ENCODE data around the gene ZNRF4. TPM values are rescaled to one million over a fixed set of nuclear protein-coding genes. Genes with fewer than 3 reads are reported as not detected.
"Not testable (repeated sequence)": the region's sequence is repeated elsewhere in the genome, so short reads cannot be mapped to it uniquely, and the experiment has no call there.

ZNRF4 gene
- total RNA-seq, 2 experiments from 2014 or later: not detected

GRCh38 chr19:5434970-5435641 is 20.1 kb upstream of the ZNRF4 start:
- ATAC-seq (ENCODE audit: low read depth) (no peak), DNase-seq (no peak)
- no peak overlapping the region for H3K4me3 Mint-ChIP-seq
- H3K27ac Mint-ChIP-seq: no peak overlapping the region
- H3K27me3 Mint-ChIP-seq: peaks cover 17% of the 10 kb centered on the region
- H3K36me3 Mint-ChIP-seq: no peaks in the 10 kb centered on the region
- H3K9me3 Mint-ChIP-seq: peaks cover 1% of the 10 kb centered on the region
- POLR2A ChIA-PET: no interaction called here
- H3K4me1 Mint-ChIP-seq: no peaks in the 10 kb centered on the region

- DNase-seq (no peak), ATAC-seq (ENCODE audit: low read depth) (no peak)
- POLR2A ChIA-PET: no interaction called here
- no peak overlapping the region for H3K27ac Mint-ChIP-seq
- H3K4me1 Mint-ChIP-seq: no peaks in the 10 kb centered on the region
- H3K36me3 Mint-ChIP-seq: no peaks in the 10 kb centered on the region
- no peak overlapping the region for H3K4me3 Mint-ChIP-seq
- peaks cover 17% of the 10 kb centered on the region for H3K27me3 Mint-ChIP-seq
- H3K9me3 Mint-ChIP-seq: peaks cover 1% of the 10 kb centered on the region
These were observed 19.6 kb upstream of the ZNRF4 start for GRCh38 chr19:5435642-5436017.

- Mint-ChIP-seq H3K27me3 (peaks cover 17% of the 10 kb centered on the region), H3K9me3 (peaks cover 1% of the 10 kb centered on the region), H3K36me3 (no peaks in the 10 kb centered on the region), H3K4me3 (no peak overlapping the region), H3K27ac (no peak overlapping the region), H3K4me1 (no peaks in the 10 kb centered on the region)
- DNase-seq: no peak
- no peak for ATAC-seq (ENCODE audit: low read depth)
- POLR2A ChIA-PET: no interaction called here
These were observed 18.9 kb upstream of the ZNRF4 start for GRCh38 chr19:5436106-5436947.

- Mint-ChIP-seq H3K27ac (no peak overlapping the region), H3K4me3 (no peak overlapping the region), H3K4me1 (no peaks in the 10 kb centered on the region), H3K36me3 (no peaks in the 10 kb centered on the region), H3K27me3 (peaks cover 17% of the 10 kb centered on the region), H3K9me3 (peaks cover 1% of the 10 kb centered on the region)
- ATAC-seq (ENCODE audit: low read depth): no peak
- POLR2A ChIA-PET: no interaction called here
- DNase-seq: no peak
These were observed 18.3 kb upstream of the ZNRF4 start for GRCh38 chr19:5436948-5437306.

- ATAC-seq (ENCODE audit: low read depth); H3K9me3 Mint-ChIP-seq; DNase-seq; H3K4me3 Mint-ChIP-seq; POLR2A ChIA-PET; H3K36me3 Mint-ChIP-seq; H3K27ac Mint-ChIP-seq; H3K4me1 Mint-ChIP-seq: not testable (repeated sequence)
- H3K27me3 Mint-ChIP-seq: peaks cover 14% of the 10 kb centered on the region
These were observed 16.5 kb upstream of the ZNRF4 start for GRCh38 chr19:5438756-5439155.

- POLR2A ChIA-PET: interaction anchor here (0.6 kb wide), 1 partner anchor 1469 kb away, joined by 3 read pairs; no protein-coding TSS in a partner anchor
- Mint-ChIP-seq H3K4me3 (no peak overlapping the region), H3K36me3 (no peaks in the 10 kb centered on the region), H3K27ac (no peak overlapping the region), H3K27me3 (peaks cover 12% of the 10 kb centered on the region), H3K4me1 (no peaks in the 10 kb centered on the region), H3K9me3 (no peaks in the 10 kb centered on the region)
- ATAC-seq (ENCODE audit: low read depth): no peak
- no peak for DNase-seq
These were observed 15.8 kb upstream of the ZNRF4 start for GRCh38 chr19:5439452-5439851.

GRCh38 chr19:5440299-5440698 is 14.9 kb upstream of the ZNRF4 start:
- Mint-ChIP-seq H3K36me3 (no peaks in the 10 kb centered on the region), H3K4me1 (no peaks in the 10 kb centered on the region), H3K9me3 (no peaks in the 10 kb centered on the region), H3K27me3 (peaks cover 15% of the 10 kb centered on the region), H3K4me3 (no peak overlapping the region), H3K27ac (no peak overlapping the region)
- DNase-seq (no peak), ATAC-seq (ENCODE audit: low read depth) (no peak)
- POLR2A ChIA-PET: no interaction called here

GRCh38 chr19:5443723-5444122 is 11.5 kb upstream of the ZNRF4 start:
- Mint-ChIP-seq H3K36me3 (no peaks in the 10 kb centered on the region), H3K4me1 (no peaks in the 10 kb centered on the region), H3K4me3 (no peak overlapping the region), H3K27ac (no peak overlapping the region), H3K27me3 (peaks cover 5% of the 10 kb centered on the region), H3K9me3 (no peaks in the 10 kb centered on the region)
- POLR2A ChIA-PET: no interaction called here
- ATAC-seq (ENCODE audit: low read depth): no peak
- no peak for DNase-seq

GRCh38 chr19:5444431-5444830 is 10.8 kb upstream of the ZNRF4 start:
- Mint-ChIP-seq H3K4me3 (no peak overlapping the region), H3K27ac (no peak overlapping the region), H3K9me3 (no peaks in the 10 kb centered on the region), H3K4me1 (no peaks in the 10 kb centered on the region), H3K36me3 (no peaks in the 10 kb centered on the region), H3K27me3 (peaks cover 5% of the 10 kb centered on the region)
- ATAC-seq (ENCODE audit: low read depth) (no peak), DNase-seq (no peak)
- POLR2A ChIA-PET: no interaction called here

- Mint-ChIP-seq H3K4me3 (no peak overlapping the region), H3K9me3 (no peaks in the 10 kb centered on the region), H3K4me1 (no peaks in the 10 kb centered on the region), H3K27ac (no peak overlapping the region), H3K27me3 (peaks cover 5% of the 10 kb centered on the region), H3K36me3 (no peaks in the 10 kb centered on the region)
- ATAC-seq (ENCODE audit: low read depth) (no peak), DNase-seq (no peak)
- POLR2A ChIA-PET: no interaction called here
These were observed 10.1 kb upstream of the ZNRF4 start for GRCh38 chr19:5445071-5445470.

GRCh38 chr19:5445561-5446055 is 9.6 kb upstream of the ZNRF4 start:
- Mint-ChIP-seq H3K27me3 (peaks cover 5% of the 10 kb centered on the region), H3K4me1 (no peaks in the 10 kb centered on the region), H3K4me3 (no peak overlapping the region), H3K27ac (no peak overlapping the region), H3K36me3 (no peaks in the 10 kb centered on the region), H3K9me3 (no peaks in the 10 kb centered on the region)
- DNase-seq (no peak), ATAC-seq (ENCODE audit: low read depth) (no peak)
- POLR2A ChIA-PET: no interaction called here

- no peaks in the 10 kb centered on the region for H3K4me1 Mint-ChIP-seq
- H3K36me3 Mint-ChIP-seq: no peaks in the 10 kb centered on the region
- DNase-seq (no peak), ATAC-seq (ENCODE audit: low read depth) (no peak)
- POLR2A ChIA-PET: interaction anchor here (0.7 kb wide), 1 partner anchor 611 kb away, joined by 3 read pairs; no protein-coding TSS in a partner anchor
- H3K4me3 Mint-ChIP-seq: no peak overlapping the region
- H3K27ac Mint-ChIP-seq: no peak overlapping the region
- H3K9me3 Mint-ChIP-seq: no peaks in the 10 kb centered on the region
- H3K27me3 Mint-ChIP-seq: peaks cover 5% of the 10 kb centered on the region
These were observed 7.4 kb upstream of the ZNRF4 start for GRCh38 chr19:5447700-5448311.

- ATAC-seq (ENCODE audit: low read depth): no peak
- Mint-ChIP-seq H3K9me3 (no peaks in the 10 kb centered on the region), H3K4me3 (no peak overlapping the region), H3K4me1 (no peaks in the 10 kb centered on the region), H3K27ac (no peak overlapping the region), H3K27me3 (peaks cover 5% of the 10 kb centered on the region), H3K36me3 (no peaks in the 10 kb centered on the region)
- no peak for DNase-seq
- POLR2A ChIA-PET: no interaction called here
These were observed 6.8 kb upstream of the ZNRF4 start for GRCh38 chr19:5448374-5448773.

All from activated naive CD8-positive, alpha-beta T cell treated with anti-CD3 and anti-CD28 coated beads, Interleukin-2, amount 10 ng/mL, durations not matched to agents 7 days and 5 days (primary cell).